SK-N-DZ (cell line): ENCODE measurements around the gene MYO7B.

ENCODE experiments used
- DNase-seq: peaks from one replicate; pipeline ENCODE4 v3.0.0-alpha.2; 2015; ENCODE audit warnings: low spot score

Gene MYO7B

DNA sequence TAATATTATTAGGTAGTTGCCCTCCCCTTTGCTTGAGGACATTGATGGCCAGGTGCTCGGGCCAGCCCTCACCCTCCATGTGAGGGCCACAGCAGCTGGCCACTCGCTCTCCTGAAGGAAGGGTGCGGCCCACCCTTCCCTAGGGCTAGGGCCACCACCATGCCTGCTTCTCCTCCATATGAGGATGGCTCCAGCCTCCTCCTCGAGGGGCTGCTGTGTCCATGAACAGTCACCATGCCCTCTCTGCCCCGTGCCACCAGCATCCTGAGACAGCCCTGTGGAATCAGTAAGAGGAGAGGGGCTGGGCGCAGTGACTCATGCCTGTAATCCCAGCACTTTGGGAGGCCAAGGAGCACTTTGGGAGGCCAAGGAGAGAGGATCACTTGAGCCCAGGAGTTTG is 112.8 kb downstream of the MYO7B start:
- no peak for DNase-seq

DNA sequence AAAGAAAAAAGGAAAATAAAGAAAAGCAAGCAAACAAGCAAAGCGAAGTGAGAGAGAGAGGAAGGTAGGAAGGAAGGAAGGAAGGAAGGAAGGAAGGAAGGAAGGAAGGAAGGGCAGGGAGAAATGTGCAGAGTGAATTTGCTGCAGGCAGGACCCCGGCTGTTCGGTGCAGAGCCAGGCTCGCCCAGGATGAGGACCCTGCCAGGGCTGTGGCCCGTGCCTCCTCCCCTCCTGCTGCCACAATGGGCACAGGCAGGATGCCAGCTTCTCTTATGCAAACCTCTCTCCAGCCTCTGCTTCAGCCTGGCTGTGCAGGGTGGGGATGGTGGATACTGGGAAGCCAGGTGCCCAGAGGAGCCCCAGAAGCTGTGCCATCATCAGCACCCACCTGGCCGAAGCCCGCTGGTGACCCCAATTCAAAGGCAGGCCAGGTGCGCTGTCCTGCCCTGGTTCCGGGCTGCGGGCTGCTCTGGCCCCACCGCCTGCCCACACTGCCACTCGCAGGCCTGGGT is 113.7 kb downstream of the MYO7B start:
- no peak for DNase-seq

DNA sequence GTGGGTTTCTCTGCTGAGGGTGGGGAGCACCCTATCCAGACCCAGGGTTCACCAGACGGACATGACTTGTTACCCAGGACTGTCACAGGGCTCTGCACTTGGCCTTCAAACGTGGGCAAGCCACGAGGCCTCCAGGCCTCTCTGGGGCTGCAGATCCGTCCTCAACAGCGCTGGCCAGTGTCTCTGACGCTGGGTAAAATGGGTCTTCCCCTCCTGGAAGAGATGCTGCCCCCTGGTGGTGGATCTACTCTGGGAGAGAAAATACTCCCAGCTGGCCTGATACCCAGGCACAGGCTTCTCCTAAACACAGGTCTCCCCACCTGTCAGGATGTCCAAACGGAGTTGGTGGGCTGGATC is 114.2 kb downstream of the MYO7B start:
- peak; percentile 81 for DNase-seq

DNA sequence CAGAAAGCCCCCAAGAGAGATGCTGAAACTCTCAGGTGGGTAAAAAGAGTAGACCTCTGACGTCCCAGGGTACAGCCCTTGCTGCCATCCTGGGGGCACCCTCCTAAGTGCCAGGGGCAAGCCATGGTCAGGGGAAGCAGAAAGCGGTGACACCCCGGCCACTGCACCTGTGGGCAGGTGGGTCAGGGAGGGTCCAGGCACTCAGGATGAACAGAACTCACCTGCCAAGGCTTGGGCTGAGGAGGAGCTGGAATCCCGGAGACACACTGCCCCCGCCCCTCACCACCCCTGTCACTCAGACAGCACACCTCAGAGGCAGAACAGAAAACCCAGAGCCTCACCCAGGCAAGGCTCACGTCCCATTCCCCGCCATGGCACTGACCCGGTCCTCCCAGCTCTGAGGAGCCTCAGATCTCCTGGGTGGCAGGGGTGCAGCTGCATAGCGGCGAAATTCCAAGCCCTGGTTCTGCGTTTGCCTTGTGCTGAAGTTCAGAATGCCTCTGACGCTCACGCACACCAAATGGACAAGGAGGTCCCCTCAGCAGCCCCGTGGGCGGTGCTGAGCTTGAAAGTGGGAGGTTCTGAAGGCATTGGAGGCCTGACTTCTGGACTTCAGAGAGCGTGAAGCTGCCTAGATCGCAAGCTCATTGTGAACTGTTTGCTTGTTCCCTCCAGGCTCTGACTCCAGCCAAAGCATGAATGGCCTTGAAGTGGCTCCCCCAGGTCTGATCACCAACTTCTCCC is 114.7 kb downstream of the MYO7B start:
- no peak for DNase-seq

DNA sequence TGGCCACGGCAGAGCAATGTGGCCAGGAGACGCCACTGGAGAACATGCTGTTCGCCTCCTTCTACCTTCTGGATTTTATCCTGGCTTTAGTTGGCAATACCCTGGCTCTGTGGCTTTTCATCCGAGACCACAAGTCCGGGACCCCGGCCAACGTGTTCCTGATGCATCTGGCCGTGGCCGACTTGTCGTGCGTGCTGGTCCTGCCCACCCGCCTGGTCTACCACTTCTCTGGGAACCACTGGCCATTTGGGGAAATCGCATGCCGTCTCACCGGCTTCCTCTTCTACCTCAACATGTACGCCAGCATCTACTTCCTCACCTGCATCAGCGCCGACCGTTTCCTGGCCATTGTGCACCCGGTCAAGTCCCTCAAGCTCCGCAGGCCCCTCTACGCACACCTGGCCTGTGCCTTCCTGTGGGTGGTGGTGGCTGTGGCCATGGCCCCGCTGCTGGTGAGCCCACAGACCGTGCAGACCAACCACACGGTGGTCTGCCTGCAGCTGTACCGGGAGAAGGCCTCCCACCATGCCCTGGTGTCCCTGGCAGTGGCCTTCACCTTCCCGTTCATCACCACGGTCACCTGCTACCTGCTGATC is 115.4 kb downstream of the MYO7B start:
- no peak for DNase-seq

GRCh38 chr2:127651381-127651809 is 115.9 kb downstream of the MYO7B start:
- no peak for DNase-seq

DNA sequence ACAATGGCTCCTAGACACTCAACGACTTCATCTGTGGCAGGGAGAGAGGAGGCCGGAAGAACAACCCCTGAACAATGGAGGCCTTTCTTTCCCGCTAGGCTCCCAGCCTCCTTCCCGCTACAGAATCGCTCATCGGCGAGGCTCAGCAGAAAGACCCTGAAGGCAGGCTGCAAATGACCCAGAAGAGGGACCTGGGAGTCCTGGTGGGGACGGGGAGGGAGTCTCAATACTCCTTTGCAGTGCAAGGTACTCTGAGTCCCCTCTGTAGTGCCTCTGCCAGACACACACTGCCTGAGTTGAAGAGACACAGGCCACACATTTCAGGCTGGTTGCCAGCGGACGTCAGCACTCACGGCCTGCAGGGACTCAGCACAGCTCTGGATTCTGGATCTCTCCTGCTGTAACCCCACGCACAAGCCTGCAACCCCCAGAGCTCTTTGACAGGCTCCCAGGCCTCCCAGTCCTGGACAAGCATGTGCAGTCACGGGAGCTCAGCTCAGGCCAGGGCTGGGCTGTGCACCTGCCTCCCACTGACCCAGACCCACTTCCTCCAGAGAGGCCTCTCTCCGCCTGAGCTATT is 116.6 kb downstream of the MYO7B start:
- DNase-seq: peak; percentile 78

- no peak for DNase-seq
Observed at GRCh38 chr2:127652786-127653357, 117.4 kb downstream of the MYO7B start.

- no peak for DNase-seq
Observed at GRCh38 chr2:127653421-127654083, 118.1 kb downstream of the MYO7B start.

DNA sequence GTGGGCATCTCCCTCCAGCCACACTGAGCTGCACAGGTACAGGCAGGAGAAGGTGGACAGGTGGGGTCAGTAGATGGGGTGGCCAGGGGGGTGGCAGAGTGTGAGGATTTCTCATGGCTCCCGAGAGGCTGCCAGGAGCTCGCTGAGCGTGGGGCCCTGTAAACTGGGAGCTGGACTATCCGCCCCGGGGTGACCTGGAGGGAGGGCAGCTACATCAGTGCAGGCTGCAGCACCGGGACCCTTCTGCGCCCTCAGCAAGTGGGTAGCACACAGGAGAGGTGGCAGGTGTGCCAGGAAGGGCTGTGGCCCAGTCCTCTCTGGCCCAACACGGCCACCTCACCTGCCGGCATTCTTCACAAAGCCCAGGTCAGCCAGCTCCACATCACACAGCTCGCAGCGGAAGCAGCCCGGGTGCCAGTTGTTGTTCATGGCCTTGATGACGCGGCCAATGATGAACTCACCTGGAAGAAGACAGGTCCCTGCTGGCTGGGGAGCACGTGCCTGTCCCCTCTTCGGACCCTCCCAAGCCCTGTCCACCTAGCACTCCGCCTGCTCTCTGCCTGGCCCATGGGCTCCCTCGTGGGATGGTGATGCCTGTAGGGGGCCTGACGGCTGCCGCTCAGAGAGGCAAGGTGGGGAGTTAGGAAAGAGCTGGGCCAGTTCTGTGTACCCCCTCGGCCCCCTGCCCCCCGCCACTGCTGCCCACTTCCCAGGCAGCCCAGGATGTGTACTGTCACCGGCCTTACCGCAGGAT is 118.8 kb downstream of the MYO7B start:
- no peak for DNase-seq

DNA sequence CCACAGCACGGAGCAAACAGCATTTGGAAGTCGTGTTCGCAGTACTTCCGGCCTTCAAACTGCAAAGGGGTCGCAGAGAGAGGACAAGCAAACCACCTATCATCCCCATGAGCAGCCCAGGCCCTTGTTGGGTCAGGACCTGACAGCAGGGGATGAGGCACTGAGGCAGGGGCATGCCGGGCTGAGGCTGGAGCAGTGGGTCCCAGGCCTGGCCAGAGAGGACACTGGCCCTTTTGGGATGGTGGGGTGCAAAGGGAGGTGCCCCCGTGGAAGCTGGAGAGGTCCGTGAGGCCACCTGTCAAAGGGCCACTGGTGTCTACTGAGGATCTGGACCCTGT is 119.3 kb downstream of the MYO7B start:
- no peak for DNase-seq

- DNase-seq: no peak
Observed at GRCh38 chr2:127655209-127656073, 120.0 kb downstream of the MYO7B start.

DNA sequence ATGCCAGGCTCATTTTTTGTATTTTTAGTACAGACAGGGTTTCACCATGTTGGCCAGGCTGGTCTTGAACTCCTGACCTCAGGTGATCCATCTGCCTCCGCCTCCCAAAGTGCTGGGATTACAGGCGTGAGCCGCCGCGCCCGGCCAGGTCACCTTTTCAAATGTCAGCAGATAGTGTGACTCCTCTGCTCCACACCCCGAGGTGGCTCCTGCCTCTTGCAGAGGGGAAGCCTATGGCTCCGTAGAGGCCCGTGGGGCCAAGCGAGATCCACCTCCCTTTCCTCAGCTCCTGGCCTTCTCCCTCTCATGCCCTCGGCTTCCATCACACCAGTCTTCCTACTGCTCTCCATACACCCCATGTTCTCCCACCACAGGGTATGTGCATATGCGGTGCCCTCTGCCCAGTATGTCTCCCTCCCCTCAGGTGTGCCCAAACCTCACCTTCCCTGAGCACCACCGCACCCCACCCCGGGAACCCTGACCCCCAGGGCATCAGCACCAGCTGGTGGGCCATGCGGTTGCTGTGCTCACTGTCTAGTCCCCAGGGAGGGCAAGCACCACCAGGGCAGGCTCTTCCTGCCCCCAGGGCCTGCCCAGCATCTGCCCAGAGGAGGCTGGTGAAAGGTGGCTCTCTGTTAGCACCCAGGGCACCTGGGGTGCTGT is 121.2 kb downstream of the MYO7B start:
- no peak for DNase-seq

DNA sequence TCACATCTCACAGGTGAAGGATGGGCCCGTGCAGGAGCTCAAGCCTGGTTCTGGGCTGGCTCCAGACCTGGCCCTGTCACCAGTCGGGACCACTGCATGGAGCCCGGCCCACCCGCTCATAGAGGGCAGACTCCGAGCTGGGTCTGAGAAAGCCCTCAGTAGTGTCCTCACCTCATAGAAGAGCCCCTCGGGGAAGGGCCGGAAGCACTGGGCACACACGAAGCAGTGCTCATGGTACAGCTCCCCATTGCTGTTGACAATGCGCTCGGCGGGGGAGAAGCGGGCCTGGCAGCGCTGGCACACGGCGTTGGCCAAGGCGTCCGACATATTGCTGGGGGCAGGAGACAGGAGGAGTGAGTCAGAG is 121.7 kb downstream of the MYO7B start:
- no peak for DNase-seq

- DNase-seq: no peak
Observed at GRCh38 chr2:127658146-127658545, 122.7 kb downstream of the MYO7B start.

DNA sequence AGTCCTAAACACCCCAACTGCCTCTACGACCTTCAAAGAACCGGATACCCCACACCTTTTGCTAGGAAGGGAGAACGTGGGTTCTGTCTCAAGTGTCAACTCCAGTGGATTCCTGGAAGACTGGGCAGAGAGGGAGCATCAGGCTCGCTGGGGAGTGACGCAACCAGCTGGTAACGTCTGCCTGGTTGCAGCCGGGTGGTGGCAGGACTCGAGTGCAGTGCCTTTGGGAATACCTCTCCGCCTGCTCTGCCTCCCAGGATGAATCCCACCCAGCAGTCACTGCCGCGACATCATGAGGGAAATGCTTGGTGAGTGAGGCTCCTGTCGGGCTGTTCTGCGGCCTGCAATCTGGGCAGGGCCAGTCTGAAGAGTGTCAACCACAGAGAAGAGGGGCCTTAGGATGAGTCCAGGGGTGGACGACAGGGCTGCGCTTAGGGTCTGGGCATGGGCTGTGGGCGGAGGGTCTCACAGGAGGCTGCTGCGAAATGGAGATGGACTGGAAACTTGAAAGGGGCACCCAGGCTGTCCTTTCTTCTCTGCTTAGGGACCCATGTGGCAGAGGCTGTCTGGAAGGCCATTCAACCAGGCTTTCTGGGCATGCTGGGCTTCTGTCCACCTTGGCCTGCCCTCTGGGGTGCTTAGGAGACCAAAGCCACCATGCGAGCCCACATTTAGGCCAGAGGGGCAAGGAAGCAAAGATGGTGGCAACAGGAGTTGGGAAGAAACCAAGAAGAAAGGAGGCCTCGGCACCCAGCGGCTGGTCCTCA is 123.3 kb downstream of the MYO7B start:
- no peak for DNase-seq

- DNase-seq: no peak
Observed at GRCh38 chr2:127659408-127660290, 124.2 kb downstream of the MYO7B start.

DNA sequence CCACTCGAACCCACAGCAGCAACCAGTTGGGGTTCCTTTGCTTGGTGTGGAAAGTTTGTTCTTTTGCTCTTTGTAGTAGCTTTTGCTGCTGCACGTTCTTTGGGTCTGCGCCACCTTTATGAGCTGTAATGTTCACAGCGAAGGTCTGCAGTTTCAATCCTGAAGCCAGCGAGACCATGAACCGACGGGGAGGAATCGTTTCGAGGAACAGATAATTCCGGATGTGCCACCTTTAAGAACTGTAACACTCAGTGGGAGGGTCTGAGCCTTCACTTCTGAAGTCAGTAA is 124.8 kb downstream of the MYO7B start:
- no peak for DNase-seq
